Measurements from ENCODE around the gene TMEM208. TPM values are rescaled to one million over a fixed set of nuclear protein-coding genes. Genes with fewer than 3 reads are reported as not detected.
A peak's percentile ranks its signal among the peaks of the same experiment; 100 is the strongest.

The TMEM208 gene
- total and polyA plus RNA-seq, 2 of the 13 experiments (the other 11 are each of a cell fraction or from before 2014, with no cell fraction given), result 58.8 to 72.9 TPM

- TF ChIP-seq ZNF546 (CRISPR knock-in tag; conservative IDR thresholded peaks at IDR 0.05) (no peak), ZNF709 (CRISPR knock-in tag; IDR thresholded peaks at IDR 0.05) (no peak), KIAA2018 (CRISPR knock-in tag; IDR thresholded peaks at IDR 0.05; ENCODE audit: borderline replicate concordance) (no peak), SRSF9 (IDR thresholded peaks at IDR 0.05; ENCODE audit: borderline replicate concordance, insufficient read depth, low read depth, low read length, poor library complexity, severe bottlenecking) (no peak), HOMEZ (CRISPR knock-in tag; IDR thresholded peaks at IDR 0.05; ENCODE audit: low read depth) (no peak), STAG1 (CRISPR knock-in tag; IDR thresholded peaks at IDR 0.05) (0 out of 2 replicates have a peak, but pooled peaks have one; percentile 30), ZNF782 (CRISPR knock-in tag; IDR thresholded peaks at IDR 0.05; ENCODE audit: borderline replicate concordance) (no peak), TP53 (CRISPR knock-in tag; conservative IDR thresholded peaks at IDR 0.05) (no peak), SNAPC5 (CRISPR knock-in tag; IDR thresholded peaks at IDR 0.05; ENCODE audit: borderline replicate concordance) (no peak), REPIN1 (CRISPR knock-in tag; IDR thresholded peaks at IDR 0.05; ENCODE audit: borderline replicate concordance, low read depth) (no peak), RBM22 (optimal IDR thresholded peaks at IDR 0.05; ENCODE audit: low read length) (no peak), DZIP1 (CRISPR knock-in tag; IDR thresholded peaks at IDR 0.05) (0 out of 2 replicates have a peak, but pooled peaks have one; percentile 48), ZNF10 (CRISPR knock-in tag; IDR thresholded peaks at IDR 0.05; ENCODE audit: borderline replicate concordance, low read depth) (no peak), ZNF225 (CRISPR knock-in tag; IDR thresholded peaks at IDR 0.05) (no peak), DR1 (CRISPR knock-in tag; IDR thresholded peaks at IDR 0.05) (no peak), ZNF496 (CRISPR knock-in tag; IDR thresholded peaks at IDR 0.05; ENCODE audit: insufficient replicate concordance) (no peak), MTA3 (CRISPR knock-in tag; IDR thresholded peaks at IDR 0.05) (no peak), ZNF235 (CRISPR knock-in tag; IDR thresholded peaks at IDR 0.05; ENCODE audit: borderline replicate concordance) (no peak)
Observed at GRCh38 chr16:67264277-67264676, 37.3 kb downstream of the TMEM208 start (continued).

Data from HepG2 (cell line).